GM12801 (cell line): Measurements from ENCODE around the gene ENTPD8.

Source experiments
- TF ChIP-seq, protein P1 (sequence below): IDR thresholded peaks from one replicate; pipeline ENCODE4 v1.5.1; 2011; ENCODE audit warnings: control low read depth; ENCODE audit not compliant: insufficient read length; ENCODE audit errors: extremely low read depth

Gene ENTPD8

GRCh38 chr9:137406876-137407589 lies 34.1 kb downstream of the ENTPD8 start:
- TF ChIP-seq, protein P1, sequence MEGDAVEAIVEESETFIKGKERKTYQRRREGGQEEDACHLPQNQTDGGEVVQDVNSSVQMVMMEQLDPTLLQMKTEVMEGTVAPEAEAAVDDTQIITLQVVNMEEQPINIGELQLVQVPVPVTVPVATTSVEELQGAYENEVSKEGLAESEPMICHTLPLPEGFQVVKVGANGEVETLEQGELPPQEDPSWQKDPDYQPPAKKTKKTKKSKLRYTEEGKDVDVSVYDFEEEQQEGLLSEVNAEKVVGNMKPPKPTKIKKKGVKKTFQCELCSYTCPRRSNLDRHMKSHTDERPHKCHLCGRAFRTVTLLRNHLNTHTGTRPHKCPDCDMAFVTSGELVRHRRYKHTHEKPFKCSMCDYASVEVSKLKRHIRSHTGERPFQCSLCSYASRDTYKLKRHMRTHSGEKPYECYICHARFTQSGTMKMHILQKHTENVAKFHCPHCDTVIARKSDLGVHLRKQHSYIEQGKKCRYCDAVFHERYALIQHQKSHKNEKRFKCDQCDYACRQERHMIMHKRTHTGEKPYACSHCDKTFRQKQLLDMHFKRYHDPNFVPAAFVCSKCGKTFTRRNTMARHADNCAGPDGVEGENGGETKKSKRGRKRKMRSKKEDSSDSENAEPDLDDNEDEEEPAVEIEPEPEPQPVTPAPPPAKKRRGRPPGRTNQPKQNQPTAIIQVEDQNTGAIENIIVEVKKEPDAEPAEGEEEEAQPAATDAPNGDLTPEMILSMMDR, result no peak

GRCh38 chr9:137406085-137406760 lies 34.9 kb downstream of the ENTPD8 start:
- TF ChIP-seq, protein P1, result no peak

- TF ChIP-seq, protein P1, result no peak
Measured at GRCh38 chr9:137405677-137406081, 35.5 kb downstream of the ENTPD8 start.

DNA sequence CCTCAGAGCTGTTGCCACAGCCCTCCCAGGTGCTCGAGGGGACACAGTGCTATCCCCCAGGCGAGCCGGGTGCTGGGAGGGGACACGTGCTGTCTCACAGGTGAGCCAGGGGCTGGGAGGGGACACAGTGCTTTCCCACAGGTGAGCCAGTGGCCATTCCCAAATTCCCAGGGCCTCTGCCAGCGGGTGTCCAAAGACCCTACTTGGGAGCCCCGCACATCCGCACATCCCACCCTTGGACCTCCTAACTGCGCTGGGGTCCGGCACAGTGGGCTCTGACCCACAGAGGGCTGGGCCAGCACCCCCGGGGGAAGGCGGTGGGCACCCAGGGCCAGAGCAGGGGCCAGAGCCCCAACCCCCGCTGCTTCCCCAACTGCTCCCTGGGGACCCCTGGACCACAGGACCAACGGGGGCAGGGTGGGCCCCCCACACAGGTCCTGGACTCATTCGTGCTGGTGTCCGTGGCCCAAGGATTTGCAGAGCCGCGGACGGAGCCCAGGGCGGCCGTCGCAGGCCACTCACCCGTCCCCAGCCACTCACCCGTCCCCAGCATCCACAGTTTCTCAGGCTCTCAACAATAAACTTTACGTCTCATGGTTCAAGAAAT lies 36.1 kb downstream of the ENTPD8 start:
- TF ChIP-seq, protein P1, result no peak

DNA sequence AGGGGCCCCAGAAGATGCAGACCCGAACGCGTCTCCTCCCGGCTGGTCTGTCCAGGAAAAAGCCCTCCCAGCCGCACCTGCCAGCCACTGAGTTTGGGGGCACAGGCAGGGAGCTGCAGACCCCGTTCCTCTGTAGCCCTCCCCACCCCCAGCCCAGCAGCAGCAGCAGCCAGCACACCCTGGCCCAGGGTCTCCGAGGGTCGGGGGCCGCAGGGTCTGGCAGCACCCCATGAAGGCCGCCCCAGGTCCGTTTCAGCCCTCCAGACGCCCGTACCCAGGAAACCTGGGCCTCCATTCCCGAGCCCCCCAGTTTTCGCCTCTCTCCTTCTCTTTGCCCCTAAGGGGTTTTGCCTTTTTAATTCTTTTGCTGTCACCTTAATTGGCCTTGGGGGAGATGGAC lies 37.9 kb downstream of the ENTPD8 start:
- TF ChIP-seq, protein P1, result no peak

DNA sequence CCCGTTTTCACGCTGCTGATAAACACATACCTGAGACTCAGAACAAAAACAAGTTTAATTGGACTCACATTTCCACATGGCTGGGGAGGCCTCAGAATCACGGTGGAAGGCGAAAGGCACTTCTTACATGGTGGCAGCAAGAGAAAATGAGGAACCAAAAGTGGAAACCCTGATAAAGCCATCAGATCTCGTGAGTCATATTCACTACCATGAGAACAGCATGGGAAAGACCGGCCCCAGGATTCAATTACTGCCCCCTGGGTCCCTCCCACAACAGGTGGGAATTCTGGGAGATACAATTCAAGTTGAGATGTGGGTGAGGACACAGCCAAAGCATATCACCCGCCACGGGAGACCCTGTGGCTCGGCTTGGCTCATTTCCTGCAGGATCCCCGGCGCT lies 38.4 kb downstream of the ENTPD8 start:
- TF ChIP-seq, protein P1, result no peak
